Measurements from ENCODE around the gene CHAC1.

DNA sequence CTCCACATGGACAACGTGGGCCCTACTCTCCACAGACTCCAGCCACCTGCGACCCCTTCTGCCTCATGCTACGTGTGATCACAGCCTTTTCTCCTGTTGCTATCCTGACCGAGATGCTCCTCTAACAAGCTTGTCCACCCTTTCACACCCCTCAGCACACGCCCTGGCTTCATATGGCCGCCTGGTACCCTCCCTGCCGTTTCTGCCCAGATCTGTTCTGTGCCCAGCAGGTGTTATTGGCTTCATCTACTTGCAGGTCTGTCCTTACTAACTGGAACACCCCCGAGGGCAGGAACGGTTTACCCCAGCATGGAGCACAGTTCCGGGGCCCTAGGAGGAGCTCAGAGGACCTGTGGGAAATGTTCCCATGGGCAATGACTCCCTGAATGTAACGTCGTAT, 9.9 kb downstream of the CHAC1 start:
- TF ChIP-seq CTCF (IDR thresholded peaks at IDR 0.05) (no peak), POLR2A (IDR thresholded peaks at IDR 0.05) (no peak), POLR2AphosphoS5 (IDR thresholded peaks at IDR 0.05; ENCODE audit: insufficient read depth in 1 of 2, low read depth in 1 of 2) (no peak)
